PC-9 (cell line): ENCODE results near the gene TBC1D16. TPM values are rescaled to one million over a fixed set of nuclear protein-coding genes. Genes with fewer than 3 reads are reported as not detected.

Experiments used
- BruUV-seq: library from RNA; stranded (reverse); fragments of 400-500 nt; replicated peaks from 2 replicates; lab custom pipeline; 2021; lab: Mats Ljungman, UMichigan
- CTCF ChIA-PET: fragments of 300-600 bp; sonication (Branson Sonifier 250); formaldehyde crosslinking; loops from one replicate; lab custom pipeline; 2022; ENCODE audit warnings: antibody characterized with exemption; lab: Charles Lee
- POLR2A ChIA-PET: fragments of 300-600 bp; sonication (Branson Sonifier 250); formaldehyde crosslinking; loops from one replicate; lab custom pipeline; 2022; ENCODE audit warnings: antibody characterized with exemption; ENCODE audit not compliant: unreplicated experiment; lab: Charles Lee
- DNase-seq, 2 experiments: peaks; one replicate each; pipeline versions ENCODE4 v3.0.0 to v3.0.0-alpha.2; 2015 to 2022; ENCODE audit warnings: mixed read lengths in 1 of 2
- H2AFZ ChIP-seq: fragments of 200-600 bp; sonication (generic); 2 replicates; pipeline ENCODE4 v1.8.1; 2017; ENCODE audit warnings: antibody characterized with exemption
- H3F3A ChIP-seq: fragments of 200-600 bp; sonication (generic); 2 replicates; pipeline ENCODE4 v1.8.1; 2017; ENCODE audit warnings: antibody characterized with exemption, mild to moderate bottlenecking, low read depth; ENCODE audit not compliant: insufficient read depth
- H3K27ac ChIP-seq: fragments of 200-600 bp; sonication (generic); 2 replicates; pipeline ENCODE4 v1.6.1; 2016; ENCODE audit warnings: mixed run types
- H3K27me3 ChIP-seq: fragments of 200-600 bp; sonication (generic); 2 replicates; pipeline ENCODE4 v1.6.1; 2016; ENCODE audit warnings: low read depth, mixed run types; ENCODE audit not compliant: insufficient read depth
- H3K36me3 ChIP-seq: fragments of 200-600 bp; sonication (generic); 2 replicates; pipeline ENCODE4 v1.6.1; 2016; ENCODE audit warnings: low read depth, mixed run types
- H3K4me1 ChIP-seq: fragments of 200-600 bp; sonication (generic); replicated peaks from 2 replicates; pipeline ENCODE4 v1.6.1; 2016; ENCODE audit warnings: mixed run types; ENCODE audit not compliant: insufficient read depth
- H3K4me2 ChIP-seq: fragments of 200-600 bp; sonication (generic); 2 replicates; pipeline ENCODE4 v1.6.1; 2017; ENCODE audit warnings: mixed run types
- H3K4me3 ChIP-seq: fragments of 200-600 bp; sonication (generic); 2 replicates; pipeline ENCODE4 v1.6.1; 2016; ENCODE audit warnings: mixed run types
- H3K79me2 ChIP-seq: fragments of 200-600 bp; sonication (generic); 2 replicates; pipeline ENCODE4 v1.6.1; 2017; ENCODE audit warnings: low read depth, mixed run types
- H3K9me2 ChIP-seq: fragments of 200-600 bp; sonication (generic); 2 replicates; pipeline ENCODE4 v1.8.1; 2017; ENCODE audit warnings: mild to moderate bottlenecking; ENCODE audit not compliant: insufficient read depth
- H3K9me3 ChIP-seq: fragments of 200-600 bp; sonication (generic); 2 replicates; pipeline ENCODE4 v1.8.1; 2016; ENCODE audit warnings: low read depth; ENCODE audit not compliant: insufficient read depth
- H4K20me1 ChIP-seq: fragments of 200-600 bp; sonication (generic); 2 replicates; pipeline ENCODE4 v1.8.1; 2017; ENCODE audit not compliant: insufficient read depth
- EZH2 ChIP-seq: fragments of 200-600 bp; sonication (generic); IDR thresholded peaks from 2 replicates; pipeline ENCODE4 v1.8.0; 2017; ENCODE audit warnings: antibody characterized with exemption, low read depth
- intact Hi-C: fragments of 100-400 bp; cut with micrococcal nuclease; formaldehyde crosslinking; loops from one replicate; pipeline ENCODE4 v1.10.0; 2022; ENCODE audit not compliant: unreplicated experiment
- total RNA-seq: library from RNA; stranded (reverse); gene quantifications from 2 replicates; pipeline ENCODE4 v1.2.3, GENCODE V29; 2021
- TF ChIP-seq, protein P1 (sequence below): fragments of 200-600 bp; sonication (generic); conservative IDR thresholded peaks from 2 replicates; pipeline ENCODE4 v1.6.1; 2017; ENCODE audit warnings: mixed run types, antibody characterized with exemption, mild to moderate bottlenecking, moderate library complexity

The TBC1D16 gene
- total RNA-seq, 1 experiment from 2014 or later = 41.7 TPM

DNA sequence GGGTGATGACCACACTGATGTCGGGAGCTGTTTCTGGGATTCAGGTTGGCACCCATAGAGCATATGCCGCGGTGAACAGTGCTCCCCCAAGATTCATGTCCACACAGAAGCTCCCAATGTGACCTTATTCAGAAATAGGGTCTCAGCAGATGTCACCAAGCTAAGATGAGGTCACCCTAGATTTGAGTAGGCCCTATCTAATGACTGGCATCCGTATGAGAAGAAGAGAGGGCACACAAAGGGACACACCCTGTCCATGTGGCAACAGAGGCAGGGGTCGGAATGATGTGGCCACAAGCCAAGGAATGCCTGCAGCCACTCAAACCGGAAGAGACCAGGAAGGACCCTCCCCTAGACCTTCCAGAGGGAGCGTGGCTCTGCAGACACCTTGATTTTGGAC, 35.5 kb downstream of the TBC1D16 start:
- intact Hi-C loops = no loop called here
- POLR2A ChIA-PET = no interaction called here
- Histone ChIP-seq H3K36me3 (no peaks in the 10 kb centered on the region), H3K27me3 (no peaks in the 10 kb centered on the region), H3K4me2 (no peak overlapping the region), H3K4me3 (no peak overlapping the region), H3K4me1 (peaks cover under 1% of the 10 kb centered on the region), H3K9me3 (no peaks in the 10 kb centered on the region), H3K9me2 (no peaks in the 10 kb centered on the region), H3F3A (peaks cover 12% of the 10 kb centered on the region; the same call in 1 of the 2 replicates), H4K20me1 (no peaks in the 10 kb centered on the region), H2AFZ (no peak overlapping the region), H3K79me2 (no peaks in the 10 kb centered on the region), H3K27ac (no peak overlapping the region)
- CTCF ChIA-PET = interaction anchor here (0.5 kb wide), 1 partner anchor 159 kb away, joined by 4 read pairs; no protein-coding TSS in a partner anchor
- TF ChIP-seq EZH2 = no peak
- TF ChIP-seq, protein P1, sequence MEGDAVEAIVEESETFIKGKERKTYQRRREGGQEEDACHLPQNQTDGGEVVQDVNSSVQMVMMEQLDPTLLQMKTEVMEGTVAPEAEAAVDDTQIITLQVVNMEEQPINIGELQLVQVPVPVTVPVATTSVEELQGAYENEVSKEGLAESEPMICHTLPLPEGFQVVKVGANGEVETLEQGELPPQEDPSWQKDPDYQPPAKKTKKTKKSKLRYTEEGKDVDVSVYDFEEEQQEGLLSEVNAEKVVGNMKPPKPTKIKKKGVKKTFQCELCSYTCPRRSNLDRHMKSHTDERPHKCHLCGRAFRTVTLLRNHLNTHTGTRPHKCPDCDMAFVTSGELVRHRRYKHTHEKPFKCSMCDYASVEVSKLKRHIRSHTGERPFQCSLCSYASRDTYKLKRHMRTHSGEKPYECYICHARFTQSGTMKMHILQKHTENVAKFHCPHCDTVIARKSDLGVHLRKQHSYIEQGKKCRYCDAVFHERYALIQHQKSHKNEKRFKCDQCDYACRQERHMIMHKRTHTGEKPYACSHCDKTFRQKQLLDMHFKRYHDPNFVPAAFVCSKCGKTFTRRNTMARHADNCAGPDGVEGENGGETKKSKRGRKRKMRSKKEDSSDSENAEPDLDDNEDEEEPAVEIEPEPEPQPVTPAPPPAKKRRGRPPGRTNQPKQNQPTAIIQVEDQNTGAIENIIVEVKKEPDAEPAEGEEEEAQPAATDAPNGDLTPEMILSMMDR = no peak
- no peak for DNase-seq
- no TSS peak for BruUV-seq

DNA sequence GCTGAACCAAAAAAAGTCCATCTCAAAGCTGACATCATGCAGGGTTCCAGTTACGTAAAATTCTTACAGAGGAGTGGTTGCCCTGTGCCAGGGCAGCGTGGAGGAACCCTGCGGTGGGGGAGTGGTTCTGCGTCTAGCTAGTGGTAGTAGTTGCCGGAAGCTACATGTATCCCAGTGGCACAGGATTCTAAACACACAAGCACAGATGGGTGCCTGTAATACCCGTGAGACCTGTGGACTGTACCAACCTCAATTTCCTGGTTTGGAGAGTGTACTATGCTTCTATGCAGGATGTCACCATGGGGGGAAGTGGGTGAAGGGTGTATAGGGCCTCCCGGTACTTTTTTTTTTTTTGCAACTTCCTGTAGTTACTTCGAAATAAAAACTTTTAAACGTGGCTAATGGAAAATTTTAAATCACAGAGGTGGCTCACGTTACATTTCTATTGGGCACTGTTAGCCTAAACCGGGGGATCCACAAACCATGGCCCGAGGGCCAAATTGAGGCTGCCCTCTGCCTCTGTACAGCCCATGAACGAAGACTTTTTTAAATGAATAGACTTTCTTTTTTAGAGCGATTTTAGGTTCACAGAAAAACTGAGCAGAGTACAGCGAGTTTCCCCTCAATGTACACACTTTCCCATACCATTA, 38.5 kb downstream of the TBC1D16 start:
- Histone ChIP-seq H4K20me1 (no peaks in the 10 kb centered on the region), H2AFZ (no peak overlapping the region), H3K4me1 (peaks cover 27% of the 10 kb centered on the region), H3K9me3 (no peaks in the 10 kb centered on the region), H3K36me3 (no peaks in the 10 kb centered on the region), H3K27me3 (no peaks in the 10 kb centered on the region), H3K9me2 (no peaks in the 10 kb centered on the region), H3K79me2 (no peaks in the 10 kb centered on the region), H3K4me2 (no peak overlapping the region), H3K4me3 (no peak overlapping the region), H3K27ac (no peak overlapping the region), H3F3A (peaks cover 38% of the 10 kb centered on the region)
- no peak for DNase-seq
- no peak for TF ChIP-seq EZH2
- TF ChIP-seq, protein P1 = no peak
- intact Hi-C loops = no loop called here
- CTCF ChIA-PET = interaction anchor here (0.7 kb wide), 1 partner anchor 32 kb away, joined by 3 read pairs; no protein-coding TSS in a partner anchor
- POLR2A ChIA-PET = interaction anchor here (0.7 kb wide), 1 partner anchor 280 kb away, joined by 5 read pairs; no protein-coding TSS in a partner anchor
- no TSS peak for BruUV-seq

DNA sequence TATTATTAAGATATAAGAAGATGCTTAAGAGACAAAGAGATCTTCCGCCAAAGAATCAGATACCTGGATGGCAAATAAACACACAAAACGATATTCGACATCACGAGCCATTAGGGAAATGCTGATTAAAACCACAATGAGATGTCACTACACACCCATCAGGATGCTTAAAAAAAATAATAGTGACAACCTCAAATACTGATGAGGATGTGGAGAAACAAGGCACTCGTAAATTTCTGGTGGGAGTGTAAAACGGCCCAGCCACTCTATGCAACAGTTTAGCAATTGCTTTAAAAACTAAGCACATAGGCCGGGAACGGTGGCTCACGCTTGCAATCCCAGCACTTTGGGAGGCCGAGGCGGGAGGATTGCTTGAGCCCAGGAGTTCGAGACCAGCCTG, 39.4 kb downstream of the TBC1D16 start:
- Histone ChIP-seq H3K9me3 (no peaks in the 10 kb centered on the region), H3K4me3 (no peak overlapping the region), H3K9me2 (no peaks in the 10 kb centered on the region), H3K36me3 (no peaks in the 10 kb centered on the region), H3K4me2 (no peak overlapping the region), H3K4me1 (peaks cover 33% of the 10 kb centered on the region), H3K79me2 (no peaks in the 10 kb centered on the region), H2AFZ (no peak overlapping the region), H3F3A (peaks cover 40% of the 10 kb centered on the region), H4K20me1 (no peaks in the 10 kb centered on the region), H3K27me3 (no peaks in the 10 kb centered on the region), H3K27ac (no peak overlapping the region)
- BruUV-seq = no TSS peak
- TF ChIP-seq EZH2 = no peak
- TF ChIP-seq, protein P1 = no peak
- CTCF ChIA-PET = no interaction called here
- intact Hi-C loops = no loop called here
- DNase-seq = no peak
- POLR2A ChIA-PET = no interaction called here
